ENCODE measurements around the gene ATF6.
"Not testable (repeated sequence)": the region's sequence is repeated elsewhere in the genome, so short reads cannot be mapped to it uniquely, and the experiment has no call there.

Gene ATF6

GRCh38 chr1:161791904-161792655, 26.0 kb downstream of the ATF6 start:
- no peak for DNase-seq (ENCODE audit: low read depth)

GRCh38 chr1:161792740-161793139, 26.6 kb downstream of the ATF6 start:
- no peak overlapping the region for H3K4me3 ChIP-seq (ENCODE audit: low read depth, low read length)
- in situ Hi-C loops (cut with HindIII; ENCODE audit: low sequenced_read_pairs), result no loop called here
- DNase-seq (ENCODE audit: low read depth), result peak; percentile 78
- TF ChIP-seq CTCF (IDR thresholded peaks at IDR 0.05; ENCODE audit: low read depth, low read length, missing control alignments), result peak; percentile 43

More at GRCh38 chr1:161791904-161792655, 26.0 kb downstream of the ATF6 start:
- in situ Hi-C loops (cut with HindIII; ENCODE audit: low sequenced_read_pairs), result no loop called here
- no peak for TF ChIP-seq CTCF (IDR thresholded peaks at IDR 0.05; ENCODE audit: low read depth, low read length, missing control alignments)
- H3K4me3 ChIP-seq (ENCODE audit: low read depth, low read length), result no peak overlapping the region

GRCh38 chr1:161799792-161800191, 33.7 kb downstream of the ATF6 start:
- no peak overlapping the region for H3K4me3 ChIP-seq (ENCODE audit: low read depth, low read length)
- DNase-seq (ENCODE audit: low read depth), result no peak
- no peak for TF ChIP-seq CTCF (IDR thresholded peaks at IDR 0.05; ENCODE audit: low read depth, low read length, missing control alignments)
- in situ Hi-C loops (cut with HindIII; ENCODE audit: low sequenced_read_pairs), result no loop called here

GRCh38 chr1:161801955-161802354, 35.8 kb downstream of the ATF6 start:
- DNase-seq (ENCODE audit: low read depth), result no peak

GRCh38 chr1:161803181-161803580, 37.1 kb downstream of the ATF6 start:
- no peak for DNase-seq (ENCODE audit: low read depth)
- TF ChIP-seq CTCF (IDR thresholded peaks at IDR 0.05; ENCODE audit: low read depth, low read length, missing control alignments), result no peak
- in situ Hi-C loops (cut with HindIII; ENCODE audit: low sequenced_read_pairs), result no loop called here
- H3K4me3 ChIP-seq (ENCODE audit: low read depth, low read length), result no peak overlapping the region

More at GRCh38 chr1:161801955-161802354, 35.8 kb downstream of the ATF6 start:
- no peak for TF ChIP-seq CTCF (IDR thresholded peaks at IDR 0.05; ENCODE audit: low read depth, low read length, missing control alignments)
- in situ Hi-C loops (cut with HindIII; ENCODE audit: low sequenced_read_pairs), result no loop called here
- H3K4me3 ChIP-seq (ENCODE audit: low read depth, low read length), result no peak overlapping the region

- in situ Hi-C loops (cut with HindIII; ENCODE audit: low sequenced_read_pairs), result no loop called here
- H3K4me3 ChIP-seq (ENCODE audit: low read depth, low read length), result no peak overlapping the region
- TF ChIP-seq CTCF (IDR thresholded peaks at IDR 0.05; ENCODE audit: low read depth, low read length, missing control alignments), result no peak
- no peak for DNase-seq (ENCODE audit: low read depth)
Measured at GRCh38 chr1:161805399-161806197, 39.5 kb downstream of the ATF6 start.

GRCh38 chr1:161809202-161809601, 43.1 kb downstream of the ATF6 start:
- DNase-seq (ENCODE audit: low read depth); in situ Hi-C loops (cut with HindIII; ENCODE audit: low sequenced_read_pairs); H3K4me3 ChIP-seq (ENCODE audit: low read depth, low read length): not testable (repeated sequence)

GRCh38 chr1:161809656-161810055, 43.5 kb downstream of the ATF6 start:
- H3K4me3 ChIP-seq (ENCODE audit: low read depth, low read length); DNase-seq (ENCODE audit: low read depth); in situ Hi-C loops (cut with HindIII; ENCODE audit: low sequenced_read_pairs): not testable (repeated sequence)
